Neuronal stem cell (in vitro differentiated cells): ENCODE data around the gene ST14.

ENCODE experiments used
- DNase-seq: peaks from one replicate; pipeline ENCODE4 v3.0.0-alpha.2; 2013; ENCODE audit warnings: low spot score
- H2AFZ ChIP-seq: one replicate; pipeline ENCODE4 v1.6.1; 2013; ENCODE audit warnings: mild to moderate bottlenecking, low read length, inconsistent platforms
- H2AK5ac ChIP-seq: 2 replicates; pipeline ENCODE4 v1.6.1; 2013; ENCODE audit warnings: low read depth, mild to moderate bottlenecking, inconsistent platforms, low read length, moderate library complexity, mixed read lengths
- H2BK120ac ChIP-seq: 2 replicates; pipeline ENCODE4 v1.6.1; 2013; ENCODE audit warnings: low read depth, mild to moderate bottlenecking, inconsistent platforms, low read length, moderate library complexity, mixed read lengths
- H2BK12ac ChIP-seq: one replicate; pipeline ENCODE4 v1.6.1; 2013; ENCODE audit warnings: low read length, inconsistent platforms
- H2BK15ac ChIP-seq: 2 replicates; pipeline ENCODE4 v1.6.1; 2013; ENCODE audit warnings: mild to moderate bottlenecking, low read length, inconsistent platforms, mixed read lengths
- H2BK5ac ChIP-seq: one replicate; pipeline ENCODE4 v1.6.1; 2013; ENCODE audit warnings: inconsistent platforms, mild to moderate bottlenecking, low read length, moderate library complexity
- H3K14ac ChIP-seq: one replicate; pipeline ENCODE4 v1.6.1; 2013; ENCODE audit warnings: low read length, inconsistent platforms
- H3K18ac ChIP-seq: 2 replicates; pipeline ENCODE4 v1.6.1; 2013; ENCODE audit warnings: low read length, inconsistent platforms
- H3K23ac ChIP-seq: 2 replicates; pipeline ENCODE4 v1.6.1; 2013; ENCODE audit warnings: low read depth, mild to moderate bottlenecking, mixed read lengths, low read length, inconsistent platforms; ENCODE audit not compliant: poor library complexity
- H3K27ac ChIP-seq: replicated peaks from 3 replicates; pipeline ENCODE4 v1.5.1; 2013; ENCODE audit warnings: low read length, inconsistent platforms
- H3K27me3 ChIP-seq, 3 experiments: 2 replicates each; pipeline ENCODE4 v1.6.1; 2013; ENCODE audit warnings: low read length in 3 of 3, mild to moderate bottlenecking in 2 of 3, inconsistent platforms in 1 of 3, low read depth in 1 of 3, mixed read lengths in 1 of 3, moderate library complexity in 1 of 3; ENCODE audit not compliant: control insufficient read depth in 3 of 3, insufficient read depth in 3 of 3
- H3K36me3 ChIP-seq, 2 donors: replicated peaks in 1 of 2; 2 replicates each; pipeline ENCODE4 v1.6.1; 2013; ENCODE audit warnings: low read length in 2 of 2; ENCODE audit not compliant: control insufficient read depth in 2 of 2, insufficient read depth in 2 of 2
- H3K4ac ChIP-seq: 2 replicates; pipeline ENCODE4 v1.6.1; 2013; ENCODE audit warnings: inconsistent platforms, mild to moderate bottlenecking, low read length, moderate library complexity
- H3K4me1 ChIP-seq, 2 donors: 1 replicate in 1 of 2; 2 replicates in 1 of 2; pipeline ENCODE4 v1.6.1; 2013; ENCODE audit warnings: low read length in 2 of 2, low read depth in 1 of 2; ENCODE audit not compliant: control insufficient read depth in 2 of 2, insufficient read depth in 1 of 2
- H3K4me2 ChIP-seq: one replicate; pipeline ENCODE4 v1.6.1; 2013; ENCODE audit warnings: mild to moderate bottlenecking, low read length, inconsistent platforms; ENCODE audit not compliant: insufficient read depth, poor library complexity, severe bottlenecking
- H3K4me3 ChIP-seq, 2 donors: 2 replicates each; pipeline ENCODE4 v1.5.1; 2013; ENCODE audit warnings: low read length in 2 of 2, mild to moderate bottlenecking in 2 of 2, inconsistent platforms in 1 of 2, moderate library complexity in 1 of 2
- H3K79me1 ChIP-seq: one replicate; pipeline ENCODE4 v1.6.1; 2013; ENCODE audit warnings: low read depth, mild to moderate bottlenecking, inconsistent platforms, low read length, moderate library complexity
- H3K9ac ChIP-seq: one replicate; pipeline ENCODE4 v1.6.1; 2013; ENCODE audit warnings: mild to moderate bottlenecking, low read depth, low read length, inconsistent platforms; ENCODE audit not compliant: poor library complexity
- H3K9me3 ChIP-seq, 2 donors: replicated peaks in 1 of 2; 2 replicates each; pipeline versions ENCODE3 to v1.6.1; 2013; ENCODE audit warnings: low read length in 2 of 2, mild to moderate bottlenecking in 2 of 2, inconsistent platforms in 1 of 2, low read depth in 1 of 2, mixed read lengths in 1 of 2, moderate library complexity in 1 of 2; ENCODE audit not compliant: control insufficient read depth in 2 of 2, insufficient read depth in 1 of 2
- H4K8ac ChIP-seq: one replicate; pipeline ENCODE4 v1.6.1; 2013; ENCODE audit warnings: low read depth, mild to moderate bottlenecking, inconsistent platforms, low read length, moderate library complexity
- H4K91ac ChIP-seq: one replicate; pipeline ENCODE4 v1.6.1; 2013; ENCODE audit warnings: low read length, low read depth, mild to moderate bottlenecking, inconsistent platforms; ENCODE audit not compliant: poor library complexity
- WGBS, 2 donors: extraction: QIAGEN DNeasy Blood & Tissue Kit; methylation state at CpG; one replicate each; pipeline ENCODE4 v1.1.7; 2013; ENCODE audit warnings: missing lambda C conversion rate in 2 of 2, mixed read lengths in 1 of 2; ENCODE audit not compliant: insufficient read length in 2 of 2, insufficient replicate concordance in 1 of 2; ENCODE audit errors: extremely low coverage in 2 of 2; 5-methylcytosine and 5-hydroxymethylcytosine counted together

ST14 gene

GRCh38 chr11:130163346-130164220 is 4.0 kb downstream of the ST14 start:
- no peak overlapping the region for H3K4me3 ChIP-seq
- no peak overlapping the region for H3K4me2 ChIP-seq
- H2BK5ac ChIP-seq = no peak overlapping the region
- H4K8ac ChIP-seq = no peak overlapping the region
- no peak overlapping the region for H2BK15ac ChIP-seq
- H4K91ac ChIP-seq = no peak overlapping the region
- H3K9me3 ChIP-seq = peaks cover 0 to 3% of the 10 kb centered on the region in 2 donors
- no peak overlapping the region for H2AK5ac ChIP-seq
- peak overlapping the region; percentile 83 for H3K14ac ChIP-seq
- WGBS, 2 donors = no CpG with 5 or more reads among the region's 13 CpGs
- no peak overlapping the region for H2BK12ac ChIP-seq
- no peak for DNase-seq
- H2AFZ ChIP-seq = no peak overlapping the region
- H3K4ac ChIP-seq = no peak overlapping the region
- no peaks in the 10 kb centered on the region for H3K36me3 ChIP-seq
- no peak overlapping the region for H3K27ac ChIP-seq
- peaks cover 14 to 66% (median 40%) of the 10 kb centered on the region in 3 experiments for H3K27me3 ChIP-seq
- H3K4me1 ChIP-seq = peaks cover 0 to 4% of the 10 kb centered on the region in 2 donors
- no peaks in the 10 kb centered on the region for H3K79me1 ChIP-seq
- no peak overlapping the region for H3K9ac ChIP-seq
- H2BK120ac ChIP-seq = no peak overlapping the region
- peak overlapping the region; percentile 24 for H3K18ac ChIP-seq
- H3K23ac ChIP-seq = peak overlapping the region; percentile 62

- H3K18ac ChIP-seq = no peak overlapping the region
- no CpG with 5 or more reads among the region's 2 CpGs for WGBS, 2 donors
- H4K8ac ChIP-seq = no peak overlapping the region
- no peaks in the 10 kb centered on the region for H3K79me1 ChIP-seq
- no peak overlapping the region for H3K4ac ChIP-seq
- no peak overlapping the region for H3K4me3 ChIP-seq
- H2BK5ac ChIP-seq = no peak overlapping the region
- H4K91ac ChIP-seq = no peak overlapping the region
- peaks cover 0 to 3% of the 10 kb centered on the region in 2 donors for H3K9me3 ChIP-seq
- H3K9ac ChIP-seq = no peak overlapping the region
- H3K36me3 ChIP-seq = no peaks in the 10 kb centered on the region
- peaks cover 11 to 59% (median 34%) of the 10 kb centered on the region in 3 experiments for H3K27me3 ChIP-seq
- H2BK12ac ChIP-seq = no peak overlapping the region
- DNase-seq = no peak
- no peak overlapping the region for H2BK120ac ChIP-seq
- H2BK15ac ChIP-seq = no peak overlapping the region
- H2AK5ac ChIP-seq = no peak overlapping the region
- no peak overlapping the region for H2AFZ ChIP-seq
- no peak overlapping the region for H3K14ac ChIP-seq
- no peak overlapping the region for H3K4me2 ChIP-seq
- H3K27ac ChIP-seq = no peak overlapping the region
- peaks cover 0 to 4% of the 10 kb centered on the region in 2 donors for H3K4me1 ChIP-seq
- H3K23ac ChIP-seq = no peak overlapping the region
Observed at GRCh38 chr11:130164221-130164570, 4.6 kb downstream of the ST14 start.

GRCh38 chr11:130165601-130166456 is 6.2 kb downstream of the ST14 start:
- Histone ChIP-seq H4K91ac (no peak overlapping the region), H2BK120ac (no peak overlapping the region), H3K4me2 (no peak overlapping the region), H3K23ac (no peak overlapping the region), H2BK15ac (no peak overlapping the region), H3K4me3 (no peak overlapping the region), H2BK12ac (no peak overlapping the region), H3K4ac (no peak overlapping the region), H3K4me1 (peaks cover 0 to 3% of the 10 kb centered on the region in 2 donors), H3K79me1 (no peaks in the 10 kb centered on the region), H3K36me3 (no peaks in the 10 kb centered on the region), H4K8ac (no peak overlapping the region), H3K9ac (no peak overlapping the region), H3K9me3 (peaks cover 0 to 3% of the 10 kb centered on the region in 2 donors), H3K27ac (no peak overlapping the region), H3K27me3 (peaks cover under 1 to 55% (median 18%) of the 10 kb centered on the region in 3 experiments), H2BK5ac (no peak overlapping the region), H3K18ac (no peak overlapping the region), H3K14ac (no peak overlapping the region), H2AK5ac (no peak overlapping the region), H2AFZ (no peak overlapping the region)
- no CpG with 5 or more reads among the region's 9 CpGs for WGBS, 2 donors
- no peak for DNase-seq

- Histone ChIP-seq H4K8ac (no peak overlapping the region), H2BK12ac (no peak overlapping the region), H4K91ac (no peak overlapping the region), H2AFZ (no peak overlapping the region), H3K14ac (no peak overlapping the region), H2BK120ac (no peak overlapping the region), H3K23ac (no peak overlapping the region), H3K27ac (no peak overlapping the region), H3K4me3 (no peak overlapping the region), H3K4ac (no peak overlapping the region), H3K79me1 (no peaks in the 10 kb centered on the region), H3K9ac (no peak overlapping the region), H3K18ac (no peak overlapping the region), H2BK5ac (no peak overlapping the region), H3K9me3 (peaks cover 0 to 3% of the 10 kb centered on the region in 2 donors), H3K4me1 (peaks cover 0 to 2% of the 10 kb centered on the region in 2 donors), H3K36me3 (no peaks in the 10 kb centered on the region), H2BK15ac (no peak overlapping the region), H2AK5ac (no peak overlapping the region), H3K27me3 (peaks cover 0 to 51% (median 12%) of the 10 kb centered on the region in 3 experiments), H3K4me2 (no peak overlapping the region)
- no CpG with 5 or more reads among the region's 4 CpGs for WGBS, 2 donors
- no peak for DNase-seq
Observed at GRCh38 chr11:130166457-130166784, 6.8 kb downstream of the ST14 start.
